ENCODE results near the gene OR4Q3. TPM values are rescaled to one million over a fixed set of nuclear protein-coding genes. Genes with fewer than 3 reads are reported as not detected.
"Not testable (repeated sequence)": the region's sequence is repeated elsewhere in the genome, so short reads cannot be mapped to it uniquely, and the experiment has no call there.

The OR4Q3 gene
- total RNA-seq, 1 experiment from 2014 or later: not detected

GRCh38 chr14:19775587-19775986 lies 32.2 kb downstream of the OR4Q3 start:
- CTCF ChIA-PET: no interaction called here
- intact Hi-C loops (cut with micrococcal nuclease; ENCODE audit: unreplicated experiment): no loop called here
- H3K9me3 ChIP-seq (ENCODE audit: control insufficient read depth, insufficient read depth, low read depth, low read length): no peaks in the 10 kb centered on the region

GRCh38 chr14:19785848-19786247 lies 42.5 kb downstream of the OR4Q3 start:
- H3K36me3 ChIP-seq (ENCODE audit: control insufficient read depth, insufficient read depth, low read length); POLR2A ChIA-PET; H3K9me3 ChIP-seq (ENCODE audit: control insufficient read depth, insufficient read depth, low read depth, low read length): not testable (repeated sequence)

More at GRCh38 chr14:19775587-19775986, 32.2 kb downstream of the OR4Q3 start:
- in situ Hi-C loops (cut with HindIII; ENCODE audit: low pct_unique_long_range_greater_than_20kb, low sequenced_read_pairs): no loop called here
- no peaks in the 10 kb centered on the region for H3K4me1 ChIP-seq (ENCODE audit: control insufficient read depth, insufficient read depth, low read length)
- no peak overlapping the region for H3K4me3 ChIP-seq (ENCODE audit: low read depth in 2 of 2, low read length in 2 of 2)
- no peaks in the 10 kb centered on the region for H3K27me3 ChIP-seq (ENCODE audit: control insufficient read depth, insufficient read depth, low read length)
- TF ChIP-seq REST (IDR thresholded peaks at IDR 0.05; ENCODE audit: insufficient read depth in 1 of 2, low read depth in 2 of 2, low read length in 1 of 2): no peak
- no peak for TF ChIP-seq POLR2AphosphoS5 (IDR thresholded peaks at IDR 0.05; ENCODE audit: low read depth, low read length)
- TF ChIP-seq TCF7L2 (IDR thresholded peaks at IDR 0.05; ENCODE audit: low read depth, low read length): no peak
- TF ChIP-seq SIN3A (IDR thresholded peaks at IDR 0.05; ENCODE audit: borderline replicate concordance, insufficient read depth, low read depth, low read length): no peak
- no peak for TF ChIP-seq CTCF (IDR thresholded peaks at IDR 0.05)
- no TSS peak for BruUV-seq (replicated peaks)
- no peak for DNase-seq (ENCODE audit: low read depth, low spot score)
- no peak overlapping the region for H3K27ac ChIP-seq (ENCODE audit: low read length)
- ATAC-seq: no peak
- POLR2A ChIA-PET: no interaction called here
- no peaks in the 10 kb centered on the region for H3K36me3 ChIP-seq (ENCODE audit: control insufficient read depth, insufficient read depth, low read length)

GRCh38 chr14:19787318-19787717 lies 43.9 kb downstream of the OR4Q3 start:
- ATAC-seq; H3K27ac ChIP-seq (ENCODE audit: low read length); intact Hi-C loops (cut with micrococcal nuclease; ENCODE audit: unreplicated experiment); H3K4me1 ChIP-seq (ENCODE audit: control insufficient read depth, insufficient read depth, low read length); BruUV-seq (replicated peaks); CTCF ChIA-PET; H3K9me3 ChIP-seq (ENCODE audit: control insufficient read depth, insufficient read depth, low read depth, low read length); POLR2A ChIA-PET; H3K27me3 ChIP-seq (ENCODE audit: control insufficient read depth, insufficient read depth, low read length); in situ Hi-C loops (cut with HindIII; ENCODE audit: low pct_unique_long_range_greater_than_20kb, low sequenced_read_pairs); H3K4me3 ChIP-seq (ENCODE audit: low read depth in 2 of 2, low read length in 2 of 2); DNase-seq (ENCODE audit: low read depth, low spot score); H3K36me3 ChIP-seq (ENCODE audit: control insufficient read depth, insufficient read depth, low read length): not testable (repeated sequence)

More at GRCh38 chr14:19785848-19786247, 42.5 kb downstream of the OR4Q3 start:
- in situ Hi-C loops (cut with HindIII; ENCODE audit: low pct_unique_long_range_greater_than_20kb, low sequenced_read_pairs); H3K4me1 ChIP-seq (ENCODE audit: control insufficient read depth, insufficient read depth, low read length); CTCF ChIA-PET; BruUV-seq (replicated peaks); H3K27me3 ChIP-seq (ENCODE audit: control insufficient read depth, insufficient read depth, low read length); ATAC-seq; H3K27ac ChIP-seq (ENCODE audit: low read length); H3K4me3 ChIP-seq (ENCODE audit: low read depth in 2 of 2, low read length in 2 of 2); DNase-seq (ENCODE audit: low read depth, low spot score); intact Hi-C loops (cut with micrococcal nuclease; ENCODE audit: unreplicated experiment): not testable (repeated sequence)

- H3K27me3 ChIP-seq (ENCODE audit: control insufficient read depth, insufficient read depth, low read length); CTCF ChIA-PET; BruUV-seq (replicated peaks); POLR2A ChIA-PET; in situ Hi-C loops (cut with HindIII; ENCODE audit: low pct_unique_long_range_greater_than_20kb, low sequenced_read_pairs); H3K36me3 ChIP-seq (ENCODE audit: control insufficient read depth, insufficient read depth, low read length); ATAC-seq; H3K4me3 ChIP-seq (ENCODE audit: low read depth in 2 of 2, low read length in 2 of 2); DNase-seq (ENCODE audit: low read depth, low spot score); H3K27ac ChIP-seq (ENCODE audit: low read length); intact Hi-C loops (cut with micrococcal nuclease; ENCODE audit: unreplicated experiment); H3K9me3 ChIP-seq (ENCODE audit: control insufficient read depth, insufficient read depth, low read depth, low read length); H3K4me1 ChIP-seq (ENCODE audit: control insufficient read depth, insufficient read depth, low read length): not testable (repeated sequence)
Measured at GRCh38 chr14:19788150-19788549, 44.8 kb downstream of the OR4Q3 start.
